ENCODE results near the gene FOXRED1.
A peak's percentile ranks its signal among the peaks of the same experiment; 100 is the strongest.

The FOXRED1 gene

GRCh38 chr11:126311401-126312291 is 42.7 kb downstream of the FOXRED1 start:
- DNase-seq (ENCODE audit: low spot score) = no peak

DNA sequence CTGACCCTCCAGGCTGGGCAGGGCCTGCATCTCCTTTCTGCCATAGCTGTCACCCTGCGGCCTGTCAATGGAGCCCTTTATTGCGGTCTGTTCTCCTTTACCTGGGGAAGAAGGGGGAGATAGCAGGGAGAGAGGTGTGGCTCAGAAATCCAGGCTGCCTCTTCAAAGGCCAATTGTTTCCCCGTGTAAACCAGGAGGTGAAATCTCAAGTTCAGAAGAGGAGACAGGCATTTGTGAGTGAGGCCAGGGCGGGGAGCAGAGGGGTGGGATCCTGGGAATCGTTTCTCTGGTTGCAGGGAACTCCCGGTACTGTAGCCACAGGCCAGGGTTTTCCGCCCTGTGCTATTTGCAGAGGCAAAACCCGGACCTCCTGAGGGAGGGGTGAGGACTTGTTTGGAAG is 44.0 kb downstream of the FOXRED1 start:
- DNase-seq (ENCODE audit: low spot score) = no peak

- no peak for DNase-seq (ENCODE audit: low spot score)
Measured at GRCh38 chr11:126313826-126314225, 44.9 kb downstream of the FOXRED1 start.

GRCh38 chr11:126317432-126317755 is 48.4 kb downstream of the FOXRED1 start:
- DNase-seq (ENCODE audit: low spot score) = no peak

GRCh38 chr11:126317756-126318573 is 49.0 kb downstream of the FOXRED1 start:
- DNase-seq (ENCODE audit: low spot score) = peak; percentile 83

DNA sequence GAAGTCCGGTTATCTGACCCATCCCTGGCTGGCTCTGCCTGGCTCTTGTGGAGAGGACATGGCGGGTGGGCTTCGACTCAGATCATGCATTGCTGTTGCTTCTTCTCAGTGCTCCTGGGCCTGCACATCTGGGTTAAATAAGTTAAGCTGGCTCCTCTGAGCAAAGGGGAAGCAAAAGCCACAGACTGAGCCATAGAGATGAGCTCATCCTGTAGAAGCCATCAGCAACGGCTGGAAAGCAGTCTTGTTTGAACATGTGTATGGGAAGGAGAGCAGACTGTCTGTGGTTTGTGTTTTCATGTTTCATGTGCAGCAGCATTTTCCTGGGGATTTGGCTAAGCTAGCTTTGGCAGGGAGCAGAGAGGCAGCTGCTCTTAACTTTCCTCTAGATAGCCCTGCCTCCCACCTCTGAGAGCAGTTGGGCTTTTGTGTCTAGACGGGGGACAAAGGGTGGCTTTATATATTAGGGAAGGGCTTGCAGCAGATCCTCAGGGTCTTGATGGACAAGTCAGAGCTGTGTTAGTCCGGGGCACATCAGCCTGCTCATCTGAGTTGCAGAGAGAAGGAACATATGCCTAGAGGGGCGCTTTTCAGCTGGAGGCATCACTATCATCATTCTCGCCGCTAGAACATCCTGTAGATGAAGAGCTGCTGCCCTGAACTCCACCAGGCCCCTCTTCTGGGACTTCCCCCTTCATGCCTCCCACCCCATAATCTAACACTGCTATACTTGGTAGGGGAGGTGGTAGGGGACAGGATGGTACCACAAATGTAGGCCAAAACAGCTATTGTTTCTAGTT is 49.8 kb downstream of the FOXRED1 start:
- peak; percentile 87 for DNase-seq (ENCODE audit: low spot score)

- no peak for DNase-seq (ENCODE audit: low spot score)
Measured at GRCh38 chr11:126319374-126319740, 50.4 kb downstream of the FOXRED1 start.

DNA sequence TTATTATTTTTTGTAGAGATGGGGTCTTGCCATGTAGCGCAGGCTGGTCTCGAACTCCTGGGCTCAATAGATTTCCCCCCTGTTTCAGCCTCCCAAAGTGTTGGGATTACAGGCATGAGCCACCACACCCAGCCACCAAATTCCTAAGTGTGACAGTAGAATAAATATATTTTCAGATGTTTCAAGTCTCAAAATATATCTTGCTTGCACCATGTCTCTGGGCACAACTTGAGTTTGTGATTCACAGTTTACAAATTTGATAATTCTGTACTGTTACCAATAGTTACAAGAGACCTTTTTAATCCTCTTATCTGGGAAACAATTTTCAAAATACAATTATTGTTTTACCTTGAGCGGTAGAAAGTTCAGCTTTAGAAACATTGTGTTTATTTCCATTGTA is 54.0 kb downstream of the FOXRED1 start:
- DNase-seq (ENCODE audit: low spot score) = no peak

GRCh38 chr11:126327281-126328000 is 58.5 kb downstream of the FOXRED1 start:
- no peak for DNase-seq (ENCODE audit: low spot score)

Measured in AG20443 (cell line).